Left lobe of liver (tissue), 2 donors: ENCODE measurements around the gene EEF2. TPM values are rescaled to one million over a fixed set of nuclear protein-coding genes. Genes with fewer than 3 reads are reported as not detected.

Experiments used
- ATAC-seq: fragments of 200-7000 bp; cut with Tn5 transposase; one replicate; pipeline ENCODE4 v1.9.1; 2020; ENCODE audit warnings: mild to moderate bottlenecking, moderate library complexity
- DNase-seq: peaks from one replicate; pipeline ENCODE4 v3.0.0-alpha.2; 2020; ENCODE audit warnings: low spot score
- total RNA-seq: library from RNA; stranded (reverse); gene quantifications from one replicate; pipeline ENCODE4 v1.2.1, GENCODE V29; 2021
- donor health status: DM: no; HTN: no; CAD: no; lungs with moderate emphysema.
- donor health status: DM: no; HTN: yes; CAD: no.

The EEF2 gene
- total RNA-seq, 1 donor from 2014 or later = 1,272 TPM

DNA sequence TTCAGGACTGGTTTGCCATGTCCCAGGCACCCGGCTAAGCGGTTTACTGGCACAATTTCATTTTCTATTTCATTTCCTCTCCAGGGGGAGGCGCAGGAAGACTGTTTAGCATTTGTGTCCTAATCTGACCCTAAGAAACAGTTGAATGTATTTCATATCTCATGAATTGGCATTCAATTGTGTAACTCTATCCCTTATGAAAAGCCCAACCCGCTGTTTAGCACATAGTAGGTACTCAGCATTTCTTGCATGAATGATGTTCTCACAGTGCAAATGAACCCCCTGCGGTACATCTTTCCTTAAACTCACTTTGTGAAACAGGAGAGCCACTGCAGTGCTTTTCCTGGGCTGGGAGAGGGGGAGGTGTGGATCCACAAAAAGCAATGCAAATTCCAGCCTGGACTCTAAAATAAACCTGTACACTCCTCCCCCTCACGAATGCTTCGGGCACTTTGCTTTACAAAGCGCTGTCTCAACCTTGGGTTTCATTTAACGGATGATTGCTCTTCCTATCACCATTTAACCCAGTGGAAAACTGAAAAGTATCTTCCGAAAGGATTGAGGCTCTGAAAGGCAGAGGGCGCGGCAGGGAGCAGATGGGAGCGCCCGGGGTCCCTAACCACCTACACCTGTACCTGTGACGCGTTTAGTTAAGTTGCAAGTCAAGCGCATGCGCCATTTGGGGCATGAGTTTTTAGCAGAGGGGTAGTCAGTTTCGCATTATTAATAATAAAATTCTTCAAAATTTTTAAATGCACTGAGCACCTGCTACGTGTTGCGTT lies 1.2 kb upstream of the EEF2 start:
- no peak for DNase-seq

DNA sequence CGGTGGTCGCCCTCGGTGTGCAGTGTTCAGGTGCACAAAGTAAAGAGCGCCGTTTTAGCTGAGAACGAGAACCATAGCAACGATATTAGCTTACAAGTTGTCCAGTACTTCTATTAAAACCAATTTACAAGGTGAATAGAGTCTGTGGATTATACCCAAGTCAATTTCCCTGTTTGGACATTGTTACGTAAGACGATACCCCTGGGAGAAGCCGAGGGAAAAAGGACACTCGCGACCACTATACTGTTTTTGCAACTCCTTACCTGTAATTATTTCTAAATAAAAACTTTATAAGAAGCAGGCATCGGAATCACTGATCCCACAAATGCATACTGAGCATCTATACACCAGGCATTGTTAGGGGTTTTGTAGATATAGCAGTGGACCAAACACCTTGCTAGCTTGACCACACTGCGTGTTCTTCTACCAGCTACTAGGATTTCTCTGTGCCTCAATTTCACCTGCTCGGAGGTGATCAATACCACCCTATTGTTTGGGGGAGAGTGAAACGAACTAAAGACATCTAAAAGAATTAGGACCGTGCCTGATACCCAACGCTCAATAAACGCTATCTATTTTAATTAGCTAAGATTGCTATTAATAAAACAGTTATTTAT lies 488 bp upstream of the EEF2 start:
- no peak for DNase-seq
- ATAC-seq = no peak

More for the DNA sequence above, 1.2 kb upstream of the EEF2 start:
- ATAC-seq = peak; percentile 36

DNA sequence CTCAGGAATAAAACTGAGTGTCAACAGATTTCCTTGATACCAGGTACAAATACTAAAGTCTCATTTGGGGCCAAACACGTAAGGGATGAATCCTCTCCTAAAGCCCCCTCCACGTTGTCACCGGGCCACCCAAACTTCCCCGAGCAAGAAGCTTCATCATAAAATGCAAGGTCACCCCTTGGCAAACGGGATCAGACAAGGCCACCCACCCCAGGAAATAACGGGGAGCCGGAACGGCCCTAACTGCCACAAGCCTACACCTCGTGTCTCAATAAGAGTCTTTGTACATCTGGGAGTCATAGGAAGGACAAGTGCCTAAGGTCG lies 717 bp downstream of the EEF2 start:
- DNase-seq = no peak
- peak; percentile 0 for ATAC-seq

DNA sequence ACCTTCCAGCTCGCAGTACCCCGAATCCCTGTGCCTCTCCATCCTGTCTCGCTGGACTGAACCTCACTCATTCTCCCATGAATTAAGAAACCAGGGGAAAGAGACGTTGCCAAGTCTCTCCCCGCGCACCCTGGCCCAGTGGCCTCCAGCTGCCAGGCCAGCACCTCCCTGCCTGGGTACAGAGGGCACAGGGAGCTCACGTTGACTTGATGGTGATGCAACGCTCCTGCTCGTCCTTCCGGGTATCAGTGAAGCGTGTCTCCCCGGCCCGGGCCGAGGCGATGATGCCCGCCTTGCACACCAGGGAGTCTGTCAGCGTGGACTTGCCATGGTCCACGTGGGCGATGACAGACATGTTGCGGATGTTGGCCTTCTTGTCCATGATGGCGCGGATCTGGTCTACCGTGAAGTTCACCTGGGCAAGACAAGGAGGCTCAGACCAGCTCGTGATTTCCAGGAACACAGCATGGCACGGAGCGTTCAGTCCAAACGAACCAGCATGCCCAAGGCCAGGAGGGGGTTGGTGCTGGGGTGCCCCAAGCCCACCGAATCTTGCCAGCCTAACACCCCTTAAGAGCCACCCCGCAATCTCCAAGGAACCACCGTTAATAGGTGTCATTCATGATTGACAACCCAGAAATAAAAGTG lies 1.2 kb downstream of the EEF2 start:
- DNase-seq = peak; percentile 93
- peak; percentile 72 for ATAC-seq

DNA sequence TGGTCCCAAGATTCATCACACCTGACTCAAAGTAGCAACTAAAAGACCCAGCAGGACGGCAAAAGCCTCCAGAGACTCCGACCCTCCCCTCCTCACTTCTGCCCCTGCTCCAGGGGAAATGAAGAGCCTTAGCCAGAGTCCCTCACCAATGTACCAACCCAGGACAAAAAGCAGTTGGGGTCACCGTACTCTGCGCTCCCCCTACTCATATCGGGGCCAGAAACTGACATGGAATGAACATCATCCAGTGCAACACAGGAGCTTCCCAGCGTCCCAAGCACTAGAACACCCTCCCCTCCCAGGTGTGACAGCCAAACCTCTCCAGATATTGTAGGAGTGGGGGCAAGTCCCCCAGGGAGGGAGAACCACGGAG lies 1.7 kb downstream of the EEF2 start:
- ATAC-seq = no peak
- no peak for DNase-seq

DNA sequence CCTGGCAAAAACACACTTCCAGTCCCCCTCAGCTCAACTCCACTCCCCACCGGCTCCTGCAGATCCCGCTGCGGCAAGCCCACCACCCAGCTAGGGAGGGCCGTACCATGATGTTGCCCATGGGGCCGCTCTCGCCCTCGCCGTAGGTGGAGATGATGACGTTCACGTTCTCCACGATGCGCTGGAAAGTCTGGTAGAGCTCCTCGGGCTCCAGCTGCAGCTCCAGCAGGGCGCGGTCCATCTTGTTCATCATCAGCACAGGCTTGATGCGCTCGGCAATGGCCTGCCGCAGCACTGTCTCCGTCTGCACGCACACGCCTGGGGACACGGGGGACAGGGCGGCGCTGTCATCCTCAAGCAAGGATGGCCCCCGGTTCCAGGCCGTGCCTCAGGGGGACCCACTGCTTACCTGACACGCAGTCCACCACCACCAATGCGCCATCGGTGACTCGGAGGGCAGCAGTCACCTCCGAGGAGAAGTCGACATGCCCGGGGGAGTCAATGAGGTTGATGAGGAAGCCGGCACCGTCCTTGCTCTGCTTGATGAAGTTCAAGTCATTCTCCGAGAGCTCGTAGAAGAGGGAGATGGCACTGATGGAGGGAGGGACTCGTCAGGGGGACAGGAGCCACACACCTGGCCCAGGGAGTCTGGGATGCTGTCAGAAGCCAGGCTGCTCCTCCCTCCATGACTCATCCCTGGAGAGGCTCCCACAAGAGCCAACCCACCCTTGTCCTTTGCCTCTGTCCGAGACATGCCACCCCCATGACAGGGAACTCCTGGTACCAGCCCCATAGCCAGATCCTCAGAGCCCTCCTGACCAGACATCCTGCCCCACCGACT lies 2.3 kb downstream of the EEF2 start:
- DNase-seq = no peak
- no peak for ATAC-seq

DNA sequence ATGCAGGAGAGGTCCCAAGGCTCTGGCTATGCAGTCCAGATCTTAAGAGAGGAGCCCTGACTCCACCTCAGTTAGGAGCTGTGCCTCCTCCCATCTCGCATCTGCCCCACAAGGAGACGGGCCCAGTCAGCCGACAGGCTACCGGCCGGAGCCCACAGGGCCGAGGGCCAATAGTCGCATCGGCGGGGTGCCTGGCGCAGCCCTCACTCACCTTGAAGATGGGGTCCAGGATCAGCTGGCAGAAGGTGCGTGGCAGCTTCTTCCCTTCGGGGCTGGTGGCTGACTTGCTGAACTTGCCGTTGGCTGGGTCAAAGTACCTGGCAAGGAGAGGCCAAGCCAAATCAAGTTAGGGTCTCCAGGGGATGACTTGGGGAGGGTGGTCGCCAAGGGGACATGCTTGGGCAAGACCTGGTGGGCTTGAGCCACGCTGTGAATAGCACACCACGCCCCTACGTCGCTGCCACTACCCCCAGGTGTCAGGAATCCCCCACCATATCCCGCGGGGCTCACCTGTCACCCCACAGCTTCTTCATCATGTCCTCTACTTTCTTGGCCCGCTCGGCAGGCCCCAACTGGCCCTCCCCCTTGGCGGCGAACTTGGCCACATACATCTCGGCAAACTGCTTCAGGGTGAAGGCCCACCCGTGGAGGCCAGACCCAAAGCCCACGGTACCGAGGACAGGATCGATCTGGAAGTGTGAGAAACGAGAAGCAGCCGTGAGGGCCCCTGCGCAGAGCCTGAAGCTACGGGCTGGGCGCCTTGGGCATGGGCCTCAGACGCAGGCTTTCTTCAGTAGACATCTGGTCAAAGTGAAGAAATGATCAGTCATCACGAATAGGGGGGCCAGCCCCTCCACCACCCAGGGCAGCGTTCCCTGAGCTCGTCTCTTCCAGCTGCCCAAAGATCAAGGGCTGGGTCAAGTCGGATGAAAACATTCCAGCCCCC lies 3.3 kb downstream of the EEF2 start:
- ATAC-seq (no peak), DNase-seq (no peak)

DNA sequence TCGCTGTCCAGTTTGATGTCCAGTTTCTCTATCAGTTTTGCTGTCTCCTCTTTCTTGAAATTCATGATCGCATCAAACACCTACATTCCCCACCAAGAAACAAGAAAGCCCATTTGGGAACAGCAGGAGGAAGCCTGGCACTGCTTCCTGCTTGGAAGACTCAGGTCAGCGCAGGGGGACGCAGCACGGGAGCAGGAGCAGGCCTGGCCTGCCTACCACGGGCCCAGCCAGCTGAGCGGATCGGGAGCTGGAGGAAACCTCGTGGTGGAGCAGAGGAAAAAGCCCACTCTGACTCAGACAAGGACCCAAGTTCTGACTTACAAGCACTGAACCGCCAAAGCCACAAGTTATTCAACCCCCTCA lies 3.9 kb downstream of the EEF2 start:
- ATAC-seq (no peak), DNase-seq (no peak)

DNA sequence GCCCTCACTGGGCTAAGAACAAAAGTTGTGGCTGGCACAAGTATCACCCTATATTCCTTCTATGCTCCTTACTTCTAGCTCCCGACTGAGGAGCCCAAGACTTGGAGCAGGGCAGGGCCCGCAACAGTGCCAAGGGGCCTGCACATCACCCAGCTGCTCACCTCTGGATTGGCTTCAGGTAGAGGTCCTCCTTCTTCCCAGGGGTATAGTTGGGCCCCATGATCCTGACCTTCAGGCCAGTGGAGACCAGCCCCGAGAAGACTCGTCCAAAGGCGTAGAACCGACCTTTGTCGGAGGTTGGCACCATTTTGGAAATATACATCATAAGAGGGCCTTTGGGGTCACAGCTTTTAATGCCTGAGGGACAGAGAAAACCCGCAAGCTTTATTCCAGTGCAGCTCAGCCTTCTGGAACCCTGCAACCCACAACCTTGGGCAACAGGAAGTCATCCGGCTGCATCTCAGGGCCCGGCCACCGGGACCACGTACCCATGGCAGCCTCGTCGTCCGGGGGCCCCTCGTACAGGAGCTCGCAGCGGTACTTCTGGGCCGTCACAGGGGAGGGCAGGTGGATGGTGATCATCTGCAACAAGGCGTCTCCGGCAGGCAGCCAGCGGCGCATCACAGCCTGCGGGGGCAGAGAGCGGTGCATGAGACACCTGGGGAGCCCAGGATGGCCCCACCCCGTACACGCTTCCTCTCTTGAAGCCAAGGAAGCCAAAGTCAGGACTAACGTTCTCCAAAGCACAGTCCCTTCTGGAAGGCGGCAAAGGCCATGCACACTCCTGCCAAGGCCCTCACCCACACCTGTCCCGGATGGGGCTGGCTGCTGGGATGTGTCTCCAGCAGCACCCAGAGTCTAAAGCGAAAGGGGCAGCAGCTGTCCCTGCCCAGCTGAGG lies 4.7 kb downstream of the EEF2 start:
- ATAC-seq (no peak), DNase-seq (no peak)

DNA sequence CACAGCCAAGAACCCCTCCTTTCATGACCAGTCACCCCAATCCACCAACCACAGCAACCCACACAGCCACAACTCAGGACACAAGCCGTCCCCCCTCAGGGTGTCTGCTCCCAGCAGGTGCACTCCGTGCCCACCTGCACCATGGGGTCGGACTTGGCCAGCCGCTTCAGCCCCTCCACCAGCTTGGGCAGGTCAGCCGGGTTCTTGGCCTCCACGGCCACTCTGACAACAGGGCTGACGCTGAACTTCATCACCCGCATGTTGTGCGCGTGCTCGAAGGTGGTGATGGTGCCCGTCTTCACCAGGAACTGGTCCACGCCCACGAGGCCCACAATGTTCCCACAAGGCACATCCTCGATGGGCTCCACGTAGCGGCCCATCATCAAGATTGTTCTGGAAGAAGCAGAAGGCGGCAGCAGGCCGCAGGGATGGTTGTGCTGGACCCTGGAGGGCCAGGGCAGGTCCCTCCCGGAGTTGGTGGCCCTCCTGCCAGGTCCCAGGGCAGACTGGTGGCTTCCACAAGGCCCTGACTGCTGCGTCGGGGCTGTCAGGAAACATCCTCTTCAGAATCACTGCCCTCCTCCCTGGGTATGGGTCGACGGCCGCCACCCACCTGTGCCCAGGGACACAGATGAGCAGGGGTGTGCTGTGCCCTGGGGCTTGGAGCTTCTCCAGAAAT lies 5.5 kb downstream of the EEF2 start:
- ATAC-seq = no peak
- DNase-seq = no peak

DNA sequence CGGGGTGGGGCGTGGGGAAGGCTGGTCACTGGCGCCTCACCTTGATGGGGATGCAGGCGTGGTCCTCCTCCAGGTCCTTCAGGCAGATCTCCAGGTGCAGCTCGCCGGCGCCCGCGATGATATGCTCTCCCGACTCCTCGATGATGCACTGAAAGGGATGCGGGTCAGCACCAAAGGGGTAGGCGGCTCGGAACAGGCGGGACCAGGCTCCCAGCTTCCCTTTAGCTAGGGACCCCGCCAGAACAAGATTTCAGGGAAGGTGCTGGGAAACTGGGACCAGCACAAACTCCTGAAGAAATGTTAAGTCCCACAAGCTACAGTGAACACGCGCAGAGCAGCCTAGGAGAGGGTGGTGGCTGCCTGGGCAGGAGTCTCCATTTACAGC lies 6.0 kb downstream of the EEF2 start:
- ATAC-seq (no peak), DNase-seq (no peak)

DNA sequence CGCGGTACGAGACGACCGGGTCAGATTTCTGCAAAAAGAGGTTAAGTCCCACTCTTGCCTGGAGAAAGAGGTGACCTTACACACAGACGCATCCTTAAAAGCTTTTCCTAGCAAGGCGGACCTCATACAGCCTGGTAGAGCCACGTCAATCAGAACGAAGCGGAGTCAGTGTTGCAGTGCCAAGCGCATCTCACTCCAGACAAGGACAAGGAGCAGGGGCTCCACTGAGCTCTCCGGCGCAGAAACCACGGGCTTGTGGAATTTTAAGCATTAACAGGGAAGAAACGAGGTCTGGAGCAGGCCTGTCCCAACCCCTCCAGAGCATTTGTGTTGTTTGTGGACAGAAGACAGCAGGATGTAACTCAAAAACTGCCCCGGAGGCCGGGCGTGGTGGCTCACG lies 7.1 kb downstream of the EEF2 start:
- DNase-seq (no peak), ATAC-seq (no peak)

DNA sequence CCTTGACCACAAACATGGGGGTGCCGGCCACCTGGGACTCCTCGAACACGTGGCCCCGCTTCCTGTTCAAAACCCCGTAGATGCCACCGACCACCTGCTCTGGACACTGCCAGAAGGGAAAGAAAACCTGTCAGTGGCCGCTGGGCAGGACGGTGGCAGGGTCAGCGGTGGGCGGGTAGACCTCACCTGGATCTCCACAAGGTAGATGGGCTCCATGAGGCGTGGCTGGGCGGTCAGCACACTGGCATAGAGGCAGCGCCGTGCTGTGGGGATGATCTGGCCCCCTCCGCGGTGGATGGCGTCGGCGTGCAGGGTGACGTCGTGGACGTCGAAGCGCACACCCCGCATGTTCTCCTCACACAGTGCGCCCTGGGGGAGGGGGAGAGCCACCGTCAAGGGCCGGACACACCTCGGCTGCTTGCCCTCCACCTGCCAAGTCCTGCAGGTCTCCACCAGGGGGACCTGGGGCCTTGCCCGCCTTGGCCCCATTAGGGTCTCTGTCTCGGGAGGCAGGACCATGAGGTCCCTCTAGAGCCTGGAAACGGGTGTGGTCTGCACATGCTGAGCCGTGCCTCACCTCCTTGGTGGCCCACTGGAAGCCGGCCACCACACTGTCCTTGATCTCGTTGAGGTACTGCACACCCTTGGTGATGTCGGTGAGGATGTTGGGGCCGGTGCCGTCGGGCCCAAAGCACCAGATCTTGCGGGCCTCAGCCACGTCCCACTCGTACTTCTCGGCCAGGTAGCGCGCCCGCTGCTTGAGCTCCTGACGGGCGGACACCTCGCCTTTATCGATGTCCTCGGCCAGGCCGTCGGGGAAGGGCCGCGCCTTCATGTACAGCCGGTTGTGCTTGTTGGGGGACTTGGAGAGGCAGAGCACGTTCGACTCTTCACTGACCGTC lies 7.8 kb downstream of the EEF2 start:
- ATAC-seq = peak; percentile 3
- DNase-seq = no peak

DNA sequence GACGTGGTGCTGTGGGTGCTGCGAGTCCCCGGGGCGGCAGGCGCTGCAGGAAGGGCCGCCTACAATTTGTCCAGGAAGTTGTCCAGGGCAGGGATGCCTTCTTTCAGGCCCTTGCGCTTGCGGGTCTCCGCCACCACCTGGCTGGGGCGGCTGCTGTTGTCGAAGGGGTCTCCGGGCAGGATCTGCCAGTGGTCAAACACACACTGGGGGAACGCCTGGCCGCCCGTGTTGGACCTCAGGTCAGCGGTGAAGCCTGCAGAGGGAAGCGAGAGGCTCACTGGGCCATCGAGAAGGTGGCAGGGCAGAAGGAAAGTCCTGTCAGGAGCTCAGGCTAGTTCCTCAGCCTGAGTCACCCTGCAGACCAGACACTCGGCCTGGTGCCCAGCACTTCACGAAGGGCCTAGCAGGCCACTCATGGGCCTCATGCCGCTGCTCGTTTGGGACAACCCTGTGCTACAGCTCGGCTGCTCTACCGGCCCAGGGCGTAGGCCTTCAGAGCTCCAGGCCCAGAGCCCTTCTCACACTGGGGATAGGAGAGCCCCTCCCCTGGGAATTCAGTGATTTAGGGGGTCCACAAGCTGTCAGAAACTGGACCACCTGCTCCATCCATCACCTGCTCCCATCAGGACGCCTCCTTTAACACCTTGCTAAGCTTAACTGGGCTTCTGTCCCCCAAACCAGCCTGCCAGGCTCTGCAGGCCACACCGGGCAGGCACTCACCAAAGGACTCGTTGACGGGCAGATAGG lies 8.6 kb downstream of the EEF2 start:
- ATAC-seq (peak; percentile 2), DNase-seq (no peak)

DNA sequence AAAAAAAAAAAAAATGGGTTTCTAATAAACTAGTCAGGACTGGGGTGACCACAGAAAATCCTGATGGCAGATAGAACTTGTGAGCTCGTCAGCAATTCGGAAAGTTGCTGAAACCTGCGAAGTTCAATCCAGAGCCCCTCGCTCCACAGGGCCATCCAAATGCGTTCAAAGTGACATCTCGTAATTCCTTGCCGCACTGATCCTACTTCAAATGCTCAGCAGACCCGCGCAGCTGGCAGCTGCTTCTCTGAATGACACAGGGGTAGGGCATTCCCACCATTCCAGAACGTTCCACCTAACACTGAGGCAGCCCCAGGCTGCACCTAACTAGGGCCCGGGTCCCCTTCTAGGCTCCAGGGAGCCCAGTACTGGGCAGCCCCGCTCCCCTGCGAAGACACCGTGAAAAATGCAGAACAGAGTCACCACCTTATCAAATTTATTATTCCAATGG lies 9.6 kb downstream of the EEF2 start:
- ATAC-seq (no peak), DNase-seq (no peak)

DNA sequence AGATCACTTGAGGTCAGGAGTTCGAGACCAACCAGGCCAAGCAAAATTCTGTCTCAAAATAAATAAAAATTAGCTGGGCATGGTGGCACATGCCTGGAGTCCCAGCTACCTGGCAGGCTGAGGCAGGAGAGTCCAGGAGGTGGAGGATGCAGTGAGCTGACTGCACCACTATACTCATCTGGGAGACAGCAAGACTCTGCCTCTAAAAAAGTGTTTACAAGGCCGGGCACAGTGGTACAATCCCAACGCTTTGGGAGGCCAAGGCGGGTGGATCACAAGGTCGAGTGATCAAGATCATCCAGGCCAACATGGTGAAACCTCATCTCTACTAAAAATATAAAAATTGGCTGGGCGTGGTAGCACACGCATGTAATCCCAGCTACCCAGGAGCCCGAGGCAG lies 10.1 kb downstream of the EEF2 start:
- DNase-seq (no peak), ATAC-seq (no peak)
